Epithelial cell of proximal tubule (primary cell): ENCODE results near the gene NCOA7. TPM values are rescaled to one million over a fixed set of nuclear protein-coding genes. Genes with fewer than 3 reads are reported as not detected.
"Not testable (repeated sequence)": the region's sequence is repeated elsewhere in the genome, so short reads cannot be mapped to it uniquely, and the experiment has no call there.

Experiments used
- DNase-seq: peaks from one replicate; pipeline ENCODE4 v3.0.0-alpha.2; 2011; ENCODE audit warnings: low read depth
- H3K4me3 ChIP-seq: 2 replicates; pipeline ENCODE4 v1.5.1; 2011; ENCODE audit warnings: low read depth, mild to moderate bottlenecking, low read length
- CTCF ChIP-seq: conservative IDR thresholded peaks from 2 replicates; pipeline ENCODE4 v1.5.1; 2012; ENCODE audit warnings: low read depth, mild to moderate bottlenecking, low read length
- total RNA-seq: library from RNA; depleted of rRNA; stranded (reverse); fragments of >200 nt; gene quantifications from 2 replicates; pipeline ENCODE4 v1.2.3, GENCODE V29; 2015

The NCOA7 gene
- total RNA-seq, 1 donor from 2014 or later = 8.2 TPM

DNA sequence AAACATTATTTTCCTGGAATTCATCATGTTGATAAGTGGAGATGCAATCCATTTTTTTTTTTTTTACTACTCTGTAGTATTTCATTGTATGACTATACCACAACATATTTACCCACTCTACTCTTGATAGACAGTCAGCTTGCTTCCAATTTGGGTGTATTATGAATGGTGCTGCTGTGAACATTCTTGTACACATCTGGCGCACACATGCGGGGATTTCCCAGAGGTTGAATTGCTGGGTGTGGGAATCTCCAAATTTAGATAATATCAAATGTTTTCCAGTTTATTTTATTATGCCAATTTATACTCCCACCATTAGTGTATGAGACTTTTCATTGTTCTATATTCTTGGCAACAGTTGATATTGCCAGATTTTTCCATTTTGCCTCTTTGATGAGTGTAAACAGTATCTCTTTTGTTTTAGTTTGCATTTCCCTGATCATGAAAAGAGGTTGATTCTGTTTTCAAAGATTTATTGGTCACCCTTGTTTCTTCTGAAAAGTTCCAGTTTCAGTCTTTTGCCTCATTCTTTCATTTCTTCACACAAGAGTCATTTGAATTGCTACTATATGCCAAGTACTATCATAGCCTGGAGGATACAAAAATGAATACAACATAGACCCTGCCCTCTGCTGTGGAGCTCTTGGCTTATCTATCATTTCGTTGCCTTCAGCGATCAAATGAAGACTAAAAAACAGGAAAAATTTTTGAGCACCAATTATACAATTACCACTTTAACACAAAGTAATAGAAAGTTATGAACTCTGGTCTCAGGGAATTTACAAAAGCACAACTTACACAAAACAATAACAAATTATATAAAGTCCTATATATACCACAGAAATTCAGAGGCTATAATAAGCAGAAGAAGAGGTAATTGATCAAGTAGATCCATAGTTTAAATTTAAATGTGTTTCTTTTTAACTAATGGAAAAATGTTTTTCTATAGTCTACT lies 17.1 kb upstream of the NCOA7 start:
- no peak for DNase-seq
- TF ChIP-seq CTCF = no peak
- H3K4me3 ChIP-seq = no peak overlapping the region

GRCh38 chr6:125776107-125776826 lies 14.5 kb upstream of the NCOA7 start:
- H3K4me3 ChIP-seq, DNase-seq: not testable (repeated sequence)

DNA sequence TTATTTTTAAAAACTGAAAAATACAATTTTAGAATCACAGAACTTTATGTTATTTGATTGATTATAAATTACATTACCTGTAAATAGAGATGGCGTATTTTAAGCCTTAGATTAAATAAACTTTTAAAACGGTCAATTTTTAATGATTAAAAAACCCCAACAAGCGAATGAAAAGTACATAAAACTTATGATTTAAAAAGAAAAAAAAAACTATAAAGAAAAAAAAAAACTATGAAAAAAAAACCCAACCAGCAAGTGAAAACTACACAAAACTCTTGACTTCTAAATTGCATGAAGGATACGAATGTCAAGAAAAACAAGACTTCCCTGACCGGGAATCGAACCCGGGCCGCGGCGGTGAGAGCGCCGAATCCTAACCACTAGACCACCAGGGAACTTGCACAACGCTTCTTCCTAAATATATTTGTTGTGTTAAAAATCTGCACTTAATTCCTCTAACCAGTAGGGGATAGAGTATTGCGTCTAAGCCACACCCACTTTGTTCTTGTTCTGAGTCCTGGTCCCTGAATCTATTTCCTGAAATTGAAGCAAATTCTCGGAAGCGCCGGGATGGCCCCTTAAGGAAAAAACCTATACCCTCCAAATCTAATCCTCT lies 10.7 kb upstream of the NCOA7 start:
- peak; percentile 25 for TF ChIP-seq CTCF
- peak overlapping the region; percentile 57 for H3K4me3 ChIP-seq
- peak; percentile 80 for DNase-seq

DNA sequence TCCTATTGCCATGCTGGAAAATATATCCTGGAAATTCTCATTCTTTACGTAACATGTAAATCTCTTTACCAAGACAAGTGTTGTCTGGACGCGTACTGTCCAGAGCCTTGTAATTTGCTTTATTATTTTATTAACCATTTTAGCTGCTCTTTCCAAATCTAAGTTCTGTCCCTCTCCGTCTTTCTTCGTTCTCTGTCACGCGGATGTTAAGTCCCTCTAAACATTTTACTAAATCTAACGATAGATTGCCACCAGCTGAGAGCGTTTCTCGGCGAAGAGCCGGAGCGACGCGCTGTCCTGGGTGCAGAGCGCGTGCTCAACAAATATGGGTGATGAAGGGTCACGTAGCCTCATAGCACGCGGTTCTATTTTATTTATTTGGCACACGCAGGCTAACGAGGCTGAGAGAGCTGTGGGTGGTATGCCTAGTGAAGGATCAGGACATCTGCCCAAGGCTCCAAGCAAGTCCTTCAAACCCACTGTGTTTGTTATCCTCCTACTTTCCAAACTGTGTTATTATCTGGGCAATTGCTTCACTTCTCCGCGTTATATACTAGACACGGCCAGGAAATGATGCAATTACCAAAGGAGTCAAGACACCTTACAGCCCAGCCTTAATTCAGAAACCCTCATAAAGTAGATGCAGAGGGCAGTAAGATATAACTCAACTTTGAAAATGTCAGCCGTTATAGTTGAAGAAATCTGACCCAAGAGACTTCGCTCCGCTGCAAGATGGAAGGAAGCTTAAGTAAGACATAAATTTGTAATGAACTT lies 10.0 kb upstream of the NCOA7 start:
- peak; percentile 57 for DNase-seq
- TF ChIP-seq CTCF = no peak
- H3K4me3 ChIP-seq = peak overlapping the region; percentile 57

DNA sequence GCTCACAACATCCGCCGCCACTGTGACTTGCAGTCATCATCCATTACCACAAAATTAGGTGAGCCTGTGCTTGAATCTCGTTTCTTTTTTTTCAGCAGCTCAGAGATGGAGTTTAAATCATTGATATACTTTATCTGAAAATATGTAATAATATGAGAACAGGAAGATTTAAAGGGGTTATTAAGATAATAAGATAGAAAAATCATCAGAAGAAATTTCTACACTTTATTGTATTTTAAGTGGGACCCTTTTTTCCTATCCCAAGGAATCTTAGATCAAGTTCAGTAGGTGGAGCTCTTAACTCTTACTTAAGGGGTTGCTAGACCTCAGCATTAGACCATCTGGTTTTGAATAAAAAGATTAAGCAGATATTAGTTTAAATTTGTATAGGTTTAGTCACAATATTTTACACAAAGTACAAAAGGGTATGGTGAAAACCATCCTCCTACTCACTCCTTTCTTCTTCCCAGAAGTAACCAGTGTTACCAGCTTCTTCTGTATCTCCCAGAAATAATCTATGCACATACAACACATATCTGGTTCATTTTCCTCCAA lies 9.4 kb upstream of the NCOA7 start:
- peak overlapping the region; percentile 57 for H3K4me3 ChIP-seq
- peak; percentile 34 for TF ChIP-seq CTCF
- DNase-seq = no peak

GRCh38 chr6:125784365-125784764 lies 6.4 kb upstream of the NCOA7 start:
- TF ChIP-seq CTCF = no peak
- H3K4me3 ChIP-seq = no peak overlapping the region
- DNase-seq = no peak
